ENCODE data around the gene SPINK9. TPM values are rescaled to one million over a fixed set of nuclear protein-coding genes. Genes with fewer than 3 reads are reported as not detected.

The SPINK9 gene
- total RNA-seq, 4 donors from 2014 or later = not detected

Small RNAs within 50 kb of the gene (small RNA-seq; reads per million reads assigned to genes)
- gene RF00017 = 0 reads per million in 3 donors

Other genes starting within 250 kb of the SPINK9 start
- gene SPINK14, start 167.0 kb upstream of the SPINK9 start, total RNA-seq = not detected
- gene SPINK6, start 132.5 kb upstream of the SPINK9 start, total RNA-seq = not detected
- gene MARCOL, start 97.0 kb upstream of the SPINK9 start, total RNA-seq = not detected
- gene SPINK13, start 66.8 kb upstream of the SPINK9 start, total RNA-seq = not detected
- not detected for gene SPINK7, start 23.1 kb upstream of the SPINK9 start, total RNA-seq
- 10 to 100 TPM; 29.5 to 46.5 (median 34.0) TPM for gene FBXO38, start 48.4 kb downstream of the SPINK9 start, total RNA-seq

All from esophagus muscularis mucosa (tissue), 4 donors.